Measurements from ENCODE around the gene LAMTOR4. TPM values are rescaled to one million over a fixed set of nuclear protein-coding genes. Genes with fewer than 3 reads are reported as not detected.

Gene LAMTOR4
- total and polyA plus RNA-seq, 2 experiments from 2014 or later = 49.4 to 92.2 TPM

DNA sequence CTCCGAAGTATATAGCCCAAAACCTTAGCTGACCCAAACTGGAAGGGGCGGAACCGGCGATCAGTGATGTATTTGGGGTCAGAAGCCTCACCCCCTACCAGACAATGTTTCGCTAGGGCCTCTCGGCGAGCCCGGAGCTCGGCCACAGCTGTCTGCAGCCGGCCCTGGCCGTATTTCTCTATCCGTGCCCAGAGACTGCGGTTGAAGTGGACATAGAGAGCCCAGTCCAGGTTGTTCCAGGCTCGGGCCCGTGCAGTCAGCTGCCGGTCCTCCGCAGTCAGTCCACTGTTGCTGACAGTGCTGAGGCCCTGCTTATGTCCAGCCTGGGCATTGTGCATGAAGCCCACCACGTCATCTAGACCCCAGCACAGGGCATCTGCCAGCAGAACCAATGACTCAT is 11.3 kb downstream of the LAMTOR4 start:
- TF ChIP-seq EZH2phosphoT487 (IDR thresholded peaks at IDR 0.05; ENCODE audit: insufficient read depth, low read depth) (no peak), EZH2 (IDR thresholded peaks at IDR 0.05; ENCODE audit: insufficient read depth, poor library complexity, severe bottlenecking) (no peak)
- in situ Hi-C loops (cut with MboI) = no loop called here

DNA sequence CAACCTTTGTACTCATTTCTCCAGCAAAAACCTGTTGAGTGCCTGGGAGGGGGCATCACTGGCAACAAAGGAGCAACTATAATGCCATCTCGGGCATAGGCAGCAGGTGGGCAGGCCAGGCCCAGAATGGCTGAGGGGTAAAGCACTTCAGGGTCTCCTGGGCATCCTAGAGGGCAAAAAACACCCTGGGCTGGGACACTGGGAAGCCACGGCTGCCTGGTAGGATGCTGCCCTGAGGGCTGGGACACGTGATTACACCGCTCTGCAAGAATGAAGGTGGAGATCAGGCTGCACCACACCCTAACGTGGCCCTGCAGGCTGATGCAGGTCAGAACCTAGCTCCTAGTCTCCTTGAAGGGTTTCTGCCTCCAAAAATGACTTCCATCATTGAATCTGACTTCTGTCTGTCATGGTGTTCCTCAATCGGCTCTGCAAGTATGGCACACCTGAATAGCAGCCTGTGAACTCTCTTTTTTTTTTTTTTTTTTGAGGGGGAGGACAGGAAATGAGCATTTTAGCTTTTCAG is 14.4 kb downstream of the LAMTOR4 start:
- DNase-seq = no peak
- Histone ChIP-seq H3K79me2 (ENCODE audit: insufficient read depth) (peaks cover 1% of the 10 kb centered on the region; the same call in 1 of the 2 replicates), H3F3A (ENCODE audit: insufficient read depth) (no peaks in the 10 kb centered on the region), H3K4me1 (ENCODE audit: insufficient read depth) (0 out of 2 replicates have a peak, but pooled peaks cover 5% of the 10 kb centered on the region), H3K4me2 (ENCODE audit: unreplicated experiment) (no peak overlapping the region), H3K9me3 (ENCODE audit: low read depth) (no peaks in the 10 kb centered on the region), H2AFZ (no peak overlapping the region), H3K27ac (no peak overlapping the region), H4K20me1 (ENCODE audit: insufficient read depth) (no peaks in the 10 kb centered on the region), H3K9ac (no peak overlapping the region), H3K4me3 (no peak overlapping the region), H3K9me2 (ENCODE audit: insufficient read depth) (no peaks in the 10 kb centered on the region), H3K27me3 (replicated peaks; ENCODE audit: insufficient read depth) (no peaks in the 10 kb centered on the region; the same call in 1 of the 2 replicates), H3K36me3 (ENCODE audit: low read depth) (no peaks in the 10 kb centered on the region)
- WGBS, 2 experiments (ENCODE audit: low coverage in 1 of 2, low lambda C conversion rate in 2 of 2, missing lambda C conversion rate in 2 of 2) = 81 to 87% methylated on average over 6 of the region's 6 CpGs
- TF ChIP-seq EZH2 (IDR thresholded peaks at IDR 0.05; ENCODE audit: insufficient read depth, poor library complexity, severe bottlenecking) (no peak), EZH2phosphoT487 (IDR thresholded peaks at IDR 0.05; ENCODE audit: insufficient read depth, low read depth) (no peak)
- in situ Hi-C loops (cut with MboI) = no loop called here

More for the DNA sequence above, 11.3 kb downstream of the LAMTOR4 start:
- Histone ChIP-seq H4K20me1 (ENCODE audit: insufficient read depth) (no peaks in the 10 kb centered on the region; the same call in 1 of the 2 replicates), H3K4me1 (ENCODE audit: insufficient read depth) (peaks cover 5% of the 10 kb centered on the region; the same call in 1 of the 2 replicates), H3K9ac (no peak overlapping the region), H2AFZ (no peak overlapping the region), H3K79me2 (ENCODE audit: insufficient read depth) (peaks cover 17% of the 10 kb centered on the region; the same call in 1 of the 2 replicates), H3F3A (ENCODE audit: insufficient read depth) (no peaks in the 10 kb centered on the region), H3K9me3 (ENCODE audit: low read depth) (no peaks in the 10 kb centered on the region), H3K27ac (no peak overlapping the region), H3K4me2 (ENCODE audit: unreplicated experiment) (no peak overlapping the region), H3K4me3 (no peak overlapping the region), H3K27me3 (replicated peaks; ENCODE audit: insufficient read depth) (no peaks in the 10 kb centered on the region), H3K36me3 (ENCODE audit: low read depth) (no peaks in the 10 kb centered on the region; the same call in 1 of the 2 replicates), H3K9me2 (ENCODE audit: insufficient read depth) (no peaks in the 10 kb centered on the region)
- 87 to 89% methylated on average over 18 of the region's 18 CpGs for WGBS, 2 experiments (ENCODE audit: low coverage in 1 of 2, low lambda C conversion rate in 2 of 2, missing lambda C conversion rate in 2 of 2)
- no peak for DNase-seq

DNA sequence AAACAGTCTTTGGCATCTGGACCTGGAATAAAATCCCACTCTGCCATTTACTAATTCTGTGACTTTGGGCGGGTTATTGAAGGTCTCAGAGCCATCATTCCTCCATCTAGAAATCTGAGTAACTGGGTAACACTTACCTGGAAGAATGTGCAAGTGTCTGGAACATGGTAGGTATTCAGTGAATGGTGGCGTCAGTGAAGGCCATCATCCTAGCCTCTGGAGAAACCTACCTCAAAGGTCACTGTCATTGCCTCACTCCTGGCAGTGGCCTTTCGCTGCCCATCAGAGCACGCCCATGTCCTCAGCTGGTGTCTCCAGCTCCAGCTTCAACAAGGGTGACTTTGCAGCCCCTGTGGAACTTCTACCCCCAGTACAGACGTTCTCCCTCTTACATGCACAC is 15.2 kb downstream of the LAMTOR4 start:
- Histone ChIP-seq H3K9me2 (ENCODE audit: insufficient read depth) (no peaks in the 10 kb centered on the region), H3K4me3 (no peak overlapping the region), H4K20me1 (ENCODE audit: insufficient read depth) (no peaks in the 10 kb centered on the region), H3K9me3 (ENCODE audit: low read depth) (no peaks in the 10 kb centered on the region), H3F3A (ENCODE audit: insufficient read depth) (no peaks in the 10 kb centered on the region), H3K79me2 (ENCODE audit: insufficient read depth) (no peaks in the 10 kb centered on the region; the same call in 1 of the 2 replicates), H3K27me3 (replicated peaks; ENCODE audit: insufficient read depth) (no peaks in the 10 kb centered on the region; the same call in 1 of the 2 replicates), H3K9ac (no peak overlapping the region), H3K27ac (no peak overlapping the region), H2AFZ (no peak overlapping the region), H3K4me2 (ENCODE audit: unreplicated experiment) (no peak overlapping the region), H3K4me1 (ENCODE audit: insufficient read depth) (0 out of 2 replicates have a peak, but pooled peaks cover 5% of the 10 kb centered on the region), H3K36me3 (ENCODE audit: low read depth) (no peaks in the 10 kb centered on the region)
- TF ChIP-seq EZH2phosphoT487 (IDR thresholded peaks at IDR 0.05; ENCODE audit: insufficient read depth, low read depth) = no peak
- TF ChIP-seq EZH2 (IDR thresholded peaks at IDR 0.05; ENCODE audit: insufficient read depth, poor library complexity, severe bottlenecking) = no peak
- WGBS, 2 experiments (ENCODE audit: low coverage in 1 of 2, low lambda C conversion rate in 2 of 2, missing lambda C conversion rate in 2 of 2) = 85 to 92% methylated on average over 5 of the region's 5 CpGs
- no peak for DNase-seq
- in situ Hi-C loops (cut with MboI) = no loop called here

DNA sequence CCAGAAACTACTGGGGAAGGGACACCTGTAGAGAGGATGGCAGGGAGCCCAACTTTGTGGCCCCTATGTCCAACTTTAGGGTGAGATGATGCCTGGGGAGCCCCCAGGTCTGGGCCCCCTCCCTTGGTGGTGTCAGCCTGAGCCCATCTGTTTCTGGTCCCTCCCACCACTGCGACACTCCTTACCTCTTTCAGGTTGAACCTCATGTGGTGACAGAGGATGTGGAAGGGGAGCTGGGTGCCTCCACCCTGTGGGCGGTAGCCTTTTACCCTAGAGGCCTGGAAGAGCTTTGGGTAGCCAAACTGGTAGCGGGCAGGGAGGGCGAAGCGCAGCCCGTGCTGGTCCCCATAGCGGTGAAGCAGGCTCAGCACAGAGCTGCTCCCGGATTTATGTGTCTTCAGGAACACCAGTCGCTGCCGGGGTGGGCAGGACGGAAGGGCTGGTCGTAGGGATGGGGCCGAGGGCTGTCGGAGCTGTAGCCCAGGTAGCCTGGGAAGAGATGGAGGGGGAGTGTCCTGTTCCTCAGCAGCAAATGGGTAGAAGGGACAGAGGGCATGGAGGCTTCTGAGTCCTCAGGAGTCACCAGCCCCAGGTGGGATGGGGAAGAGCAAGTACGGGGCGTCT is 17.7 kb downstream of the LAMTOR4 start:
- WGBS, 2 experiments (ENCODE audit: low coverage in 1 of 2, low lambda C conversion rate in 2 of 2, missing lambda C conversion rate in 2 of 2) = 79 to 81% methylated on average over 15 to 16 of the region's 16 CpGs
- Histone ChIP-seq H3K9me3 (ENCODE audit: low read depth) (no peaks in the 10 kb centered on the region), H3K9ac (no peak overlapping the region), H3K4me1 (ENCODE audit: insufficient read depth) (no peaks in the 10 kb centered on the region), H4K20me1 (ENCODE audit: insufficient read depth) (no peaks in the 10 kb centered on the region), H3F3A (ENCODE audit: insufficient read depth) (no peaks in the 10 kb centered on the region), H3K9me2 (ENCODE audit: insufficient read depth) (no peaks in the 10 kb centered on the region), H3K27me3 (replicated peaks; ENCODE audit: insufficient read depth) (peaks cover 5% of the 10 kb centered on the region; the same call in 1 of the 2 replicates), H2AFZ (no peak overlapping the region), H3K4me2 (ENCODE audit: unreplicated experiment) (no peak overlapping the region), H3K79me2 (ENCODE audit: insufficient read depth) (no peaks in the 10 kb centered on the region), H3K36me3 (ENCODE audit: low read depth) (no peaks in the 10 kb centered on the region), H3K27ac (no peak overlapping the region), H3K4me3 (no peak overlapping the region)
- TF ChIP-seq EZH2 (IDR thresholded peaks at IDR 0.05; ENCODE audit: insufficient read depth, poor library complexity, severe bottlenecking) (no peak), EZH2phosphoT487 (IDR thresholded peaks at IDR 0.05; ENCODE audit: insufficient read depth, low read depth) (no peak)
- DNase-seq = no peak
- in situ Hi-C loops (cut with MboI) = no loop called here
